ENCODE data around the gene NCK2.

The NCK2 gene

DNA sequence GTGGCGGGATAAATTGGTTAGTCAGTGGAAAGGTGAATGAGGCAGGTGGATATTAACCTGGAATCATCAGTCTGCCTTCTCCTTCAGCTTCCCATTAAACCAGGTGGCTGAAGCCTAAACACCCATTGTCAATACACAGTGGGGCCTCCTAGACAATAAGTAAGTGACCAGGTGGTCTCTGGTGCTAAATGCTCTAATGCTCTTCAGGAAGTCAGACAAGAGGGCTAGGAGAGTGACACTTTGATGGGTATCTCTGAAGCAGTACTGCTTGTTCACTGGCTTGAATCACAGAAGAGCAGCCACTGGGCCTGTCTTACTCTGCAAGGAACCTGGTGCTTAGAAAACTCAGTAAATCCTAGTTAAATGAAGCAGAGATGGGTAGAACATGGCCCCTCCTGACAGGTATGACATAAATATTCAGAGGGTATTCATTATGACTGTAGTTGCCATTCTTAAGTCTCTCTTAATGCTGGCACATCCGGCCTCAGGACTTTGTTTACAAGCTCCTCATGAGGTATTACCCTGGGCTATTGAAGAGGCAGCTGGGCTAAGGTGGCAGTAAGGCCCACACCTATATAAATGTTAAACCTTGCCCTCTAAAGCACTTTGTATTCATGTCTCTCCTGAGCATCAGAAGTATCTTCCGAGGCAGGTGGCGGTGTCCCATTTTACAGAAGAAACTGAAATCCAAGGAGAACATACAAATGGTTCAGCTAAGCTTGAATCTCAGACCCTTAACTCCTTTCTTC lies 104.9 kb downstream of the NCK2 start:
- no peak overlapping the region for H2AFZ ChIP-seq (ENCODE audit: low read length)
- peaks cover 53% of the 10 kb centered on the region; the same call in 1 of the 2 replicates for H3K79me2 ChIP-seq (ENCODE audit: insufficient read depth, low read length)
- no peak overlapping the region for H3K9ac ChIP-seq (ENCODE audit: low read depth, low read length, poor library complexity, severe bottlenecking)
- H3K4me2 ChIP-seq (ENCODE audit: low read depth, low read length, poor library complexity, severe bottlenecking): no peak overlapping the region
- H3K9me2 ChIP-seq (replicated peaks; ENCODE audit: low read depth, low read length): no peaks in the 10 kb centered on the region
- H4K20me1 ChIP-seq (ENCODE audit: insufficient read depth, low read length, poor library complexity, severe bottlenecking): no peaks in the 10 kb centered on the region
- H3K9me3 ChIP-seq (ENCODE audit: insufficient read depth, low read depth, low read length): no peaks in the 10 kb centered on the region
- H3K36me3 ChIP-seq (ENCODE audit: insufficient read depth, low read length): no peaks in the 10 kb centered on the region; the same call in 1 of the 2 replicates
- H3K27me3 ChIP-seq (ENCODE audit: insufficient read depth, low read length, poor library complexity, severe bottlenecking): no peaks in the 10 kb centered on the region
- H3F3A ChIP-seq (ENCODE audit: low read depth): no peaks in the 10 kb centered on the region
- no peak overlapping the region for H3K4me3 ChIP-seq (ENCODE audit: low read length, poor library complexity, severe bottlenecking)
- H3K4me1 ChIP-seq (ENCODE audit: insufficient read depth, low read length, poor library complexity, severe bottlenecking): no peaks in the 10 kb centered on the region
- no peak for TF ChIP-seq EZH2phosphoT487 (IDR thresholded peaks at IDR 0.05; ENCODE audit: borderline replicate concordance)
- TF ChIP-seq, protein P1, sequence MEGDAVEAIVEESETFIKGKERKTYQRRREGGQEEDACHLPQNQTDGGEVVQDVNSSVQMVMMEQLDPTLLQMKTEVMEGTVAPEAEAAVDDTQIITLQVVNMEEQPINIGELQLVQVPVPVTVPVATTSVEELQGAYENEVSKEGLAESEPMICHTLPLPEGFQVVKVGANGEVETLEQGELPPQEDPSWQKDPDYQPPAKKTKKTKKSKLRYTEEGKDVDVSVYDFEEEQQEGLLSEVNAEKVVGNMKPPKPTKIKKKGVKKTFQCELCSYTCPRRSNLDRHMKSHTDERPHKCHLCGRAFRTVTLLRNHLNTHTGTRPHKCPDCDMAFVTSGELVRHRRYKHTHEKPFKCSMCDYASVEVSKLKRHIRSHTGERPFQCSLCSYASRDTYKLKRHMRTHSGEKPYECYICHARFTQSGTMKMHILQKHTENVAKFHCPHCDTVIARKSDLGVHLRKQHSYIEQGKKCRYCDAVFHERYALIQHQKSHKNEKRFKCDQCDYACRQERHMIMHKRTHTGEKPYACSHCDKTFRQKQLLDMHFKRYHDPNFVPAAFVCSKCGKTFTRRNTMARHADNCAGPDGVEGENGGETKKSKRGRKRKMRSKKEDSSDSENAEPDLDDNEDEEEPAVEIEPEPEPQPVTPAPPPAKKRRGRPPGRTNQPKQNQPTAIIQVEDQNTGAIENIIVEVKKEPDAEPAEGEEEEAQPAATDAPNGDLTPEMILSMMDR (conservative IDR thresholded peaks at IDR 0.05; ENCODE audit: low read length): no peak

DNA sequence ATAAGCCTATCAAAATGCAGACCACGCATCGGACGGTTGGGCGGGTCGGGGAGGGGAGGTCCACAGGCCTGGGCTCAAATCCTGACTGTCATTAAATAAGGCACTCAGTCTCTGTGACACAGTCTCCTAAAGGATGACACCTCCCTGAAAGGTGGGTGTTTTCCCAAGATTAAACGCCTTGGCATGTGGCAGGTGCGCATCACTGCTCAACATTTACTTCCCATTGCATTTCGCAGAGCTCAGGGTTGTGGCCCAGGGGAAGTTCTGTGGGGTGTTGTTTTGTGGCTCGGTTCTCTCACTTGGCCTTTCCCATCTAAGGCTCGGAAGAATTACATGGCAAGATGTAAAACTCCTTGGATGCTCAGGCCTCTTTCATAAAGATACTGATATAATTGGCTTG lies 107.4 kb downstream of the NCK2 start:
- no peaks in the 10 kb centered on the region for H4K20me1 ChIP-seq (ENCODE audit: insufficient read depth, low read length, poor library complexity, severe bottlenecking)
- TF ChIP-seq EZH2phosphoT487 (IDR thresholded peaks at IDR 0.05; ENCODE audit: borderline replicate concordance): no peak
- TF ChIP-seq, protein P1 (conservative IDR thresholded peaks at IDR 0.05; ENCODE audit: low read length): no peak
- H3K4me1 ChIP-seq (ENCODE audit: insufficient read depth, low read length, poor library complexity, severe bottlenecking): peaks cover 11% of the 10 kb centered on the region
- no peak overlapping the region for H3K4me3 ChIP-seq (ENCODE audit: low read length, poor library complexity, severe bottlenecking)
- peaks cover 16% of the 10 kb centered on the region; the same call in 1 of the 2 replicates for H3K36me3 ChIP-seq (ENCODE audit: insufficient read depth, low read length)
- H3F3A ChIP-seq (ENCODE audit: low read depth): no peaks in the 10 kb centered on the region
- no peaks in the 10 kb centered on the region for H3K27me3 ChIP-seq (ENCODE audit: insufficient read depth, low read length, poor library complexity, severe bottlenecking)
- no peak overlapping the region for H2AFZ ChIP-seq (ENCODE audit: low read length)
- peaks cover 43% of the 10 kb centered on the region for H3K79me2 ChIP-seq (ENCODE audit: insufficient read depth, low read length)
- H3K4me2 ChIP-seq (ENCODE audit: low read depth, low read length, poor library complexity, severe bottlenecking): no peak overlapping the region
- H3K9me3 ChIP-seq (ENCODE audit: insufficient read depth, low read depth, low read length): no peaks in the 10 kb centered on the region
- H3K9ac ChIP-seq (ENCODE audit: low read depth, low read length, poor library complexity, severe bottlenecking): no peak overlapping the region
- no peaks in the 10 kb centered on the region for H3K9me2 ChIP-seq (replicated peaks; ENCODE audit: low read depth, low read length)

DNA sequence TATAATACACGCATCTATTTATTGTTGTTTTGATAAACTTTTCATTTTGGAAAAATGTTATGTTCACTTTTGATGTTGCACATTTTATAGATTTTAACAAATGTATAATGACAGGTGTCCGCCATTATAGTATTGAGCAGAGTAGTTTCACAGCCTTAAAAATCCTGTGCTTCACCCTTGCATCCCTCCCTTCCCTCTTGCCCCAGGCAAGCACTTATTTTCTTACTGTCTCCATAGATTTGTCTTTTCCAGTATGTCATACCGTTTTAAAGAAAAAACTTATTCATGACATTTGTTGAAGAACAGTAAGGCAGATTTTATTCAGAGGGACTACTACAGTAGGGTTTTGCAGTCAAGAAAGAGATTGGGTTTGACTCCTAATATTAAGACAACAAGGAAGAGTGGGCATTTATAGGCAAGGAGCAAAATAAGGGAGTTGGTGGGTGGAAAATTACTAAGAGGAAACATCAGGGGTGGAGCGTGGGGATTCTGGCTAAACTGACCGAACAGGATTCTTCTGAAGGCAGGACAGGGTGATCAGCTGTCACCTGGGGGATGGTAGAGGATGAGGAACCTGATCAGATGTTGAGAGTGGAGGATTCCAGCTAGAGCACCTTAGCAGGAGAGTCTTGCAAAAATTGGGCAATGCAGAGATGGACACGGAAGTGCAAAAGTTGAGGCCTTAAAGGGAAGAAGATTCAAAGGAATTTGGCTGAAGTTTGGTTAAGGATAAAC lies 108.8 kb downstream of the NCK2 start:
- peaks cover 12% of the 10 kb centered on the region for H3K4me1 ChIP-seq (ENCODE audit: insufficient read depth, low read length, poor library complexity, severe bottlenecking)
- TF ChIP-seq EZH2phosphoT487 (IDR thresholded peaks at IDR 0.05; ENCODE audit: borderline replicate concordance): no peak
- TF ChIP-seq, protein P1 (conservative IDR thresholded peaks at IDR 0.05; ENCODE audit: low read length): no peak
- no peak overlapping the region for H3K4me3 ChIP-seq (ENCODE audit: low read length, poor library complexity, severe bottlenecking)
- peaks cover 21% of the 10 kb centered on the region; the same call in 1 of the 2 replicates for H3K36me3 ChIP-seq (ENCODE audit: insufficient read depth, low read length)
- H3K4me2 ChIP-seq (ENCODE audit: low read depth, low read length, poor library complexity, severe bottlenecking): no peak overlapping the region
- H3K9ac ChIP-seq (ENCODE audit: low read depth, low read length, poor library complexity, severe bottlenecking): no peak overlapping the region
- H3K79me2 ChIP-seq (ENCODE audit: insufficient read depth, low read length): peaks cover 52% of the 10 kb centered on the region
- no peak overlapping the region for H2AFZ ChIP-seq (ENCODE audit: low read length)
- no peaks in the 10 kb centered on the region for H3K9me3 ChIP-seq (ENCODE audit: insufficient read depth, low read depth, low read length)
- H3K9me2 ChIP-seq (replicated peaks; ENCODE audit: low read depth, low read length): no peaks in the 10 kb centered on the region
- H4K20me1 ChIP-seq (ENCODE audit: insufficient read depth, low read length, poor library complexity, severe bottlenecking): no peaks in the 10 kb centered on the region
- no peaks in the 10 kb centered on the region for H3F3A ChIP-seq (ENCODE audit: low read depth)
- H3K27me3 ChIP-seq (ENCODE audit: insufficient read depth, low read length, poor library complexity, severe bottlenecking): no peaks in the 10 kb centered on the region

Data from Loucy (cell line).